ENCODE data around the gene DNAJC13. TPM values are rescaled to one million over a fixed set of nuclear protein-coding genes. Genes with fewer than 3 reads are reported as not detected.

The DNAJC13 gene
- total RNA-seq, 2 donors from 2014 or later = 25.0 to 46.2 TPM

DNA sequence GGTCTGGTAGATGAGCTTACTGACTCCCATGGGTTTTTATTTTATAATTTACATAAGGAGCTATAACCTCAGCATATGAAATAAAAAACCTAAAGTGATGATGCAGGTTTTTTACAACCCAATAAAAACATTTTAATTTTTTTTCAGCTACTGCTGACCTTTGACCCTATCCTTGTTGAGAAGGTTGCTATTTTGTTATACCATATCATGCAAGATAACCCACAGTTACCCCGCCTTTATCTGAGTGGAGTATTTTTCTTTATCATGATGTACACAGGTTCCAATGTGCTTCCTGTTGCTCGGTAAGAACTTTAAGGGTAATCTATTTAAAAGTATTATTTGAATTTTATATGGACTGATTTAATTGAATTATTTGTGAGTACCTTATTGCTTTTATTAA is 70.8 kb downstream of the DNAJC13 start:
- no peak for DNase-seq (ENCODE audit: low spot score)
- no peak overlapping the region for H3K4me3 ChIP-seq
- TF ChIP-seq POLR2AphosphoS5 (IDR thresholded peaks at IDR 0.05) (no peak), POLR2A (IDR thresholded peaks at IDR 0.05) (no peak)
- TF ChIP-seq, protein P1, sequence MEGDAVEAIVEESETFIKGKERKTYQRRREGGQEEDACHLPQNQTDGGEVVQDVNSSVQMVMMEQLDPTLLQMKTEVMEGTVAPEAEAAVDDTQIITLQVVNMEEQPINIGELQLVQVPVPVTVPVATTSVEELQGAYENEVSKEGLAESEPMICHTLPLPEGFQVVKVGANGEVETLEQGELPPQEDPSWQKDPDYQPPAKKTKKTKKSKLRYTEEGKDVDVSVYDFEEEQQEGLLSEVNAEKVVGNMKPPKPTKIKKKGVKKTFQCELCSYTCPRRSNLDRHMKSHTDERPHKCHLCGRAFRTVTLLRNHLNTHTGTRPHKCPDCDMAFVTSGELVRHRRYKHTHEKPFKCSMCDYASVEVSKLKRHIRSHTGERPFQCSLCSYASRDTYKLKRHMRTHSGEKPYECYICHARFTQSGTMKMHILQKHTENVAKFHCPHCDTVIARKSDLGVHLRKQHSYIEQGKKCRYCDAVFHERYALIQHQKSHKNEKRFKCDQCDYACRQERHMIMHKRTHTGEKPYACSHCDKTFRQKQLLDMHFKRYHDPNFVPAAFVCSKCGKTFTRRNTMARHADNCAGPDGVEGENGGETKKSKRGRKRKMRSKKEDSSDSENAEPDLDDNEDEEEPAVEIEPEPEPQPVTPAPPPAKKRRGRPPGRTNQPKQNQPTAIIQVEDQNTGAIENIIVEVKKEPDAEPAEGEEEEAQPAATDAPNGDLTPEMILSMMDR (IDR thresholded peaks at IDR 0.05) = no peak
- H3K9me3 ChIP-seq = no peaks in the 10 kb centered on the region
- H3K4me1 ChIP-seq (replicated peaks) = no peaks in the 10 kb centered on the region
- 84% methylated on average over 2 of the region's 2 CpGs for WGBS
- intact Hi-C loops (cut with DNase I) = no loop called here
- H3K36me3 ChIP-seq = peaks cover 0 to 5% of the 10 kb centered on the region in 2 donors
- H3K27ac ChIP-seq = no peak overlapping the region
- no peaks in the 10 kb centered on the region for H3K27me3 ChIP-seq (replicated peaks; ENCODE audit: insufficient read depth)

DNA sequence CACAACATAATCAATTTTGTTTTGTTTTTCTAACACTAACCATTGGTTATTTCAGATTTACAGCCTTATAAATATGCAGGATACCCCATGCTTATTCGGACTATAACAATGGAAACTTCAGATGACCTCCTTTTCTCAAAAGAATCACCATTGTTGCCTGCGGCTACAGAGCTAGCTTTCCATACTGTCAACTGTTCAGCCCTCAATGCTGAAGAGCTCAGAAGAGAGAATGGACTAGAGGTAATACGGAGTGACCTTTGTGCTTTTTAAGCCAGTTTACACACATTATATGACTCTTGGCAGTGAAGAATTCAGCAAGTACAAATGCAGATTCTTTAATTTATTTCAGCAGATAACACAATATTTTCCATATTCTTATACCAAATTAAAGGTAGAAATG is 81.8 kb downstream of the DNAJC13 start:
- TF ChIP-seq, protein P1 (IDR thresholded peaks at IDR 0.05) = no peak
- TF ChIP-seq POLR2A (IDR thresholded peaks at IDR 0.05) (no peak), POLR2AphosphoS5 (IDR thresholded peaks at IDR 0.05) (no peak)
- Histone ChIP-seq H3K27ac (no peak overlapping the region), H3K4me1 (replicated peaks) (no peaks in the 10 kb centered on the region), H3K36me3 (no peaks in the 10 kb centered on the region), H3K27me3 (replicated peaks; ENCODE audit: insufficient read depth) (no peaks in the 10 kb centered on the region), H3K9me3 (no peaks in the 10 kb centered on the region), H3K4me3 (no peak overlapping the region)
- intact Hi-C loops (cut with DNase I) = no loop called here
- DNase-seq (ENCODE audit: low spot score) = no peak
- WGBS = 72% methylated on average over 3 of the region's 3 CpGs

DNA sequence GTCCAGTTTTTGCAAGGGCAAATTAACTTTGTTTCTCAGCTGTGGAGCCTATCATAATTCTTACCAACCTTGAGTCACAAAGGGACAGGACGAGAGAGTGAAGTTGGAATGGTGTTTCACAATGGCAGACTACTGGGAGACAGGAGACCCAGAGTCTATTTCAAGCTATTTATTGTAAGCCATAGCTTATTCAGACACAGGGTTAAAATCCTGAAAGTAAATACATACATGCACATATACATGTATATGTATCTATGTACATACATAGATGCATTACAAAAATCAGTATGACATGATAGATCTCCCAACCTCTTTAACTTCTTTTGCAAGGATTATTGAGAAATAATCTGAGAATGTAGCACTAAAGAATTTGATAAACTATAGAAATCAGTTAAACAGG is 86.3 kb downstream of the DNAJC13 start:
- DNase-seq (ENCODE audit: low spot score) = no peak
- Histone ChIP-seq H3K4me1 (replicated peaks) (no peaks in the 10 kb centered on the region), H3K9me3 (no peaks in the 10 kb centered on the region), H3K4me3 (no peak overlapping the region), H3K27me3 (replicated peaks; ENCODE audit: insufficient read depth) (no peaks in the 10 kb centered on the region), H3K27ac (no peak overlapping the region), H3K36me3 (no peaks in the 10 kb centered on the region)
- 79% methylated on average over 1 of the region's 1 CpG for WGBS
- TF ChIP-seq POLR2A (IDR thresholded peaks at IDR 0.05) = no peak
- no peak for TF ChIP-seq POLR2AphosphoS5 (IDR thresholded peaks at IDR 0.05)
- TF ChIP-seq, protein P1 (IDR thresholded peaks at IDR 0.05) = no peak
- intact Hi-C loops (cut with DNase I) = no loop called here

GRCh38 chr3:132504375-132504933 is 87.2 kb downstream of the DNAJC13 start:
- Histone ChIP-seq H3K27ac (no peak overlapping the region), H3K4me1 (replicated peaks) (no peaks in the 10 kb centered on the region), H3K36me3 (no peaks in the 10 kb centered on the region), H3K27me3 (replicated peaks; ENCODE audit: insufficient read depth) (no peaks in the 10 kb centered on the region), H3K9me3 (no peaks in the 10 kb centered on the region), H3K4me3 (no peak overlapping the region)
- intact Hi-C loops (cut with DNase I) = no loop called here
- DNase-seq (ENCODE audit: low spot score) = no peak
- TF ChIP-seq POLR2A (IDR thresholded peaks at IDR 0.05) (no peak), POLR2AphosphoS5 (IDR thresholded peaks at IDR 0.05) (no peak)
- TF ChIP-seq, protein P1 (IDR thresholded peaks at IDR 0.05) = no peak

- H3K27me3 ChIP-seq (replicated peaks; ENCODE audit: insufficient read depth) = no peaks in the 10 kb centered on the region
- TF ChIP-seq POLR2A (IDR thresholded peaks at IDR 0.05) (no peak), POLR2AphosphoS5 (IDR thresholded peaks at IDR 0.05) (no peak)
- TF ChIP-seq, protein P1 (IDR thresholded peaks at IDR 0.05) = no peak
- DNase-seq (ENCODE audit: low spot score) = no peak
- no peaks in the 10 kb centered on the region for H3K4me1 ChIP-seq (replicated peaks)
- intact Hi-C loops (cut with DNase I) = no loop called here
- H3K27ac ChIP-seq = no peak overlapping the region
- no peaks in the 10 kb centered on the region for H3K9me3 ChIP-seq
- 95% methylated on average over 4 of the region's 4 CpGs for WGBS
- no peaks in the 10 kb centered on the region for H3K36me3 ChIP-seq
- no peak overlapping the region for H3K4me3 ChIP-seq
Measured at GRCh38 chr3:132507657-132508056, 90.4 kb downstream of the DNAJC13 start.

Measured in prostate gland (tissue), 2 donors.